Lung (tissue), 12 donors: Measurements from ENCODE around the gene PRPF19. TPM values are rescaled to one million over a fixed set of nuclear protein-coding genes. Genes with fewer than 3 reads are reported as not detected.

Experiments used
- ATAC-seq: fragments of 200-7000 bp; cut with Tn5 transposase; one replicate; pipeline ENCODE4 v1.9.1; 2020; ENCODE audit warnings: moderate number of reproducible peaks; ENCODE audit not compliant: insufficient read depth, low FRiP score
- DNase-seq, 3 donors: peaks; one replicate each; pipeline ENCODE4 v3.0.0-alpha.2; 2013 to 2017
- H3K27ac ChIP-seq, 2 donors: one replicate each; pipeline ENCODE4 v1.5.1; 2013; ENCODE audit warnings: mild to moderate bottlenecking in 2 of 2, moderate library complexity in 2 of 2, control low read depth in 1 of 2, inconsistent platforms in 1 of 2, low read depth in 1 of 2, low read length in 1 of 2
- H3K27me3 ChIP-seq, 3 donors: one replicate each; pipeline ENCODE4 v1.5.1; 2013; ENCODE audit warnings: low read length in 2 of 3; ENCODE audit not compliant: control insufficient read depth in 3 of 3, insufficient read depth in 3 of 3
- H3K36me3 ChIP-seq, 4 donors: one replicate each; pipeline ENCODE4 v1.5.1; 2013; ENCODE audit warnings: low read length in 4 of 4, mild to moderate bottlenecking in 1 of 4, moderate library complexity in 1 of 4; ENCODE audit not compliant: control insufficient read depth in 4 of 4, insufficient read depth in 4 of 4
- H3K4me1 ChIP-seq, 5 donors: one replicate each; pipeline ENCODE4 v1.5.1; 2013; ENCODE audit warnings: low read length in 5 of 5, mild to moderate bottlenecking in 2 of 5, moderate library complexity in 1 of 5; ENCODE audit not compliant: control insufficient read depth in 5 of 5, insufficient read depth in 5 of 5
- H3K4me3 ChIP-seq: one replicate; pipeline ENCODE4 v1.5.1; 2013; ENCODE audit warnings: mild to moderate bottlenecking, control low read depth, moderate library complexity
- H3K9ac ChIP-seq, 2 donors: one replicate each; pipeline ENCODE4 v1.5.1; 2013; ENCODE audit warnings: low read length in 2 of 2, control low read depth in 1 of 2; ENCODE audit not compliant: insufficient read depth in 1 of 2
- H3K9me3 ChIP-seq, 4 donors: one replicate each; pipeline ENCODE4 v1.5.1; 2013; ENCODE audit warnings: low read length in 3 of 4, mild to moderate bottlenecking in 1 of 4, moderate library complexity in 1 of 4; ENCODE audit not compliant: control insufficient read depth in 4 of 4, insufficient read depth in 3 of 4
- CTCF ChIP-seq: IDR thresholded peaks from 2 replicates; pipeline ENCODE4 v1.5.1; 2012; ENCODE audit warnings: mild to moderate bottlenecking; ENCODE audit errors: control extremely low read depth, extremely low read depth
- WGBS, 2 donors: extraction: QIAGEN DNeasy Blood & Tissue Kit; methylation state at CpG; one replicate each; pipeline ENCODE4 v1.1.7; 2013; 5-methylcytosine and 5-hydroxymethylcytosine counted together
- polyA plus RNA-seq, 2 donors: library from polyadenylated mRNA; stranded (reverse); fragments of 200-250 nt; gene quantifications; one replicate each; pipeline ENCODE4 v1.2.1, GENCODE V29; 2013
- total RNA-seq, 2 donors: library from RNA; depleted of rRNA in 1 of 2; stranded (reverse); fragments of >200 nt in 1 of 2; gene quantifications; one replicate each; pipeline ENCODE4 v1.2.1, GENCODE V29; 2014 to 2021
- donor health status: control.
- donor health status: control.
- donor health status: Bipolar disorder and iron deficiency.
- donor health status: healthy.
- donor health status: DM: yes; HTN: yes; CAD: no.

The PRPF19 gene
- total and polyA plus RNA-seq, 4 donors: 49.0 to 79.0 (median 65.2) TPM

GRCh38 chr11:60951606-60951903 lies 45.2 kb upstream of the PRPF19 start:
- DNase-seq (peak in 2 of 3 donors; percentile 49 to 56), ATAC-seq (no peak)
- WGBS, 2 donors: 0 to 10% methylated on average over 5 to 8 of the region's 8 CpGs
- H3K4me3 ChIP-seq: peak overlapping the region; percentile 31
- peaks cover 0 to 4% (median 0%) of the 10 kb centered on the region in 3 donors for H3K27me3 ChIP-seq
- peak overlapping the region; percentile 24 to 96 for H3K27ac ChIP-seq
- H3K9me3 ChIP-seq: no peaks in the 10 kb centered on the region
- H3K4me1 ChIP-seq: peaks cover 0 to 18% (median 4%) of the 10 kb centered on the region in 5 donors
- H3K36me3 ChIP-seq: peaks cover 0 to 2% (median 0%) of the 10 kb centered on the region in 4 donors
- peak overlapping the region in 1 of 2 donors; percentile 54 for H3K9ac ChIP-seq
- TF ChIP-seq CTCF: no peak

- Histone ChIP-seq H3K27me3 (peaks cover 0 to 4% (median 0%) of the 10 kb centered on the region in 3 donors), H3K27ac (peak overlapping the region; percentile 24 to 96), H3K9ac (no peak overlapping the region), H3K9me3 (no peaks in the 10 kb centered on the region), H3K4me3 (peak overlapping the region; percentile 31), H3K4me1 (peaks cover 0 to 18% (median 4%) of the 10 kb centered on the region in 5 donors), H3K36me3 (peaks cover 0 to 7% (median 0%) of the 10 kb centered on the region in 4 donors)
- peak; percentile 21 to 61 (median 59) for DNase-seq
- ATAC-seq: no peak
- TF ChIP-seq CTCF: no peak
- 9 to 11% methylated on average over 74 to 86 of the region's 86 CpGs for WGBS, 2 donors
Measured at GRCh38 chr11:60950933-60951605, 44.7 kb upstream of the PRPF19 start.

- 74 to 78% methylated on average over 6 of the region's 6 CpGs for WGBS, 2 donors
- no peak for DNase-seq
- ATAC-seq: no peak
- Histone ChIP-seq H3K4me3 (no peak overlapping the region), H3K9me3 (no peaks in the 10 kb centered on the region), H3K9ac (peak overlapping the region in 1 of 2 donors; percentile 38), H3K4me1 (peaks cover 0 to 18% (median 4%) of the 10 kb centered on the region in 5 donors), H3K36me3 (peaks cover 0 to 7% (median 4%) of the 10 kb centered on the region in 4 donors), H3K27me3 (peaks cover 0 to 4% (median 0%) of the 10 kb centered on the region in 3 donors), H3K27ac (peak overlapping the region in 1 of 2 donors; percentile 21)
- no peak for TF ChIP-seq CTCF
Measured at GRCh38 chr11:60950024-60950423, 43.6 kb upstream of the PRPF19 start.
